ENCODE data around the gene ULK4.
A peak's percentile ranks its signal among the peaks of the same experiment; 100 is the strongest.
"Not testable (repeated sequence)": the region's sequence is repeated elsewhere in the genome, so short reads cannot be mapped to it uniquely, and the experiment has no call there.

The ULK4 gene

DNA sequence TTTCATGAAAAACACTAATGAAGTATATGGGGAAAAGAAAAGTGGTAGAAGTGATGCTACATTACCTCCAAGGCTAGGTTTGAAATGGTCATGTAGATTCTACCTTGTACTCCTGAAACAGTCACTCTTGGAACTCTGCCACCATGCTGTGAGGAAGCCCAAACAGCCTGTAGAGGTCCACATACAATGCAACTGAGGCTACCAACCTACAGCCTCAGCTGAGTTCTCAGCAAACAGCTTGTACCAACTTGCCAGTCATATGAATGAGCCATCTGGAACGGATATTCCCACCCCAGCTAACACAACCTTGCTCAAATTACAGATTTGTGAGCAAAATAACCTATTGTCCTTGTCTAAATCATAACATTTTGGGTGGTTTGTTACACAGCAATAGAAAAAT is 193.5 kb downstream of the ULK4 start:
- Histone ChIP-seq H3K27ac (replicated peaks) (no peak overlapping the region), H3K4me3 (replicated peaks; ENCODE audit: insufficient read depth, low read length) (no peak overlapping the region)
- no peak for TF ChIP-seq GABPA (IDR thresholded peaks at IDR 0.05; ENCODE audit: low read depth)
- TF ChIP-seq SPI1 (IDR thresholded peaks at IDR 0.05; ENCODE audit: borderline replicate concordance, low read depth) = no peak
- TF ChIP-seq REST (IDR thresholded peaks at IDR 0.05; ENCODE audit: insufficient replicate concordance, low read depth) = no peak
- no peak for TF ChIP-seq CTCF (IDR thresholded peaks at IDR 0.05; ENCODE audit: insufficient read depth, low read length)
- no peak for TF ChIP-seq POLR2AphosphoS5 (IDR thresholded peaks at IDR 0.05; ENCODE audit: low read depth)

DNA sequence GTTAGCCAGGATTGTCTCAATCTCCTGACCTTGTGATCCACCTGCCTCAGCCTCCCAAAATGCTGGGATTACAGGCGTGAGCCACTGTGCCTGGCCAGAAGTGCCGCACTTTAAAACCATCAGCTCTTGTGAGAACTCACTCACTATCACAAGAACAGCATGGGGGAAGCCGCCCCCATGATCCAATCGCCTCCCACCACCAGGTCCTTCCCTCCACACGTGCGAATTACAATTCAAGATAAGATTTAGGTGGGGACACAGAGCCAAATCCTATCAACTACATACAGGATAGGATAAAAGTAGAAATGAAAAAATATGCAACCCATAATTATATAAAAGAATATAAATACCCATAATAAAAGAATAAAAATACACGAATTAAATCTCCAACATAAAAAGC is 199.0 kb downstream of the ULK4 start:
- not testable (repeated sequence) for DNase-seq (ENCODE audit: low read depth in 1 of 2, low spot score in 1 of 2); H3K27me3 ChIP-seq (ENCODE audit: insufficient read depth, poor library complexity, severe bottlenecking); H3K4me3 ChIP-seq (replicated peaks; ENCODE audit: insufficient read depth, low read length); H3K27ac ChIP-seq (replicated peaks)

More for the DNA sequence above, 193.5 kb downstream of the ULK4 start:
- no peak for DNase-seq (ENCODE audit: low read depth in 1 of 2, low spot score in 1 of 2)
- no peaks in the 10 kb centered on the region for H3K27me3 ChIP-seq (ENCODE audit: insufficient read depth, poor library complexity, severe bottlenecking)

- Histone ChIP-seq H3K4me3 (replicated peaks; ENCODE audit: insufficient read depth, low read length) (no peak overlapping the region), H3K27me3 (ENCODE audit: insufficient read depth, poor library complexity, severe bottlenecking) (no peaks in the 10 kb centered on the region), H3K27ac (replicated peaks) (no peak overlapping the region)
- DNase-seq (ENCODE audit: low read depth in 1 of 2, low spot score in 1 of 2) = no peak
- TF ChIP-seq REST (IDR thresholded peaks at IDR 0.05; ENCODE audit: insufficient replicate concordance, low read depth) = no peak
- no peak for TF ChIP-seq GABPA (IDR thresholded peaks at IDR 0.05; ENCODE audit: low read depth)
- no peak for TF ChIP-seq CTCF (IDR thresholded peaks at IDR 0.05; ENCODE audit: insufficient read depth, low read length)
- no peak for TF ChIP-seq SPI1 (IDR thresholded peaks at IDR 0.05; ENCODE audit: borderline replicate concordance, low read depth)
- no peak for TF ChIP-seq POLR2AphosphoS5 (IDR thresholded peaks at IDR 0.05; ENCODE audit: low read depth)
Measured at GRCh38 chr3:41753651-41754050, 208.3 kb downstream of the ULK4 start.

DNA sequence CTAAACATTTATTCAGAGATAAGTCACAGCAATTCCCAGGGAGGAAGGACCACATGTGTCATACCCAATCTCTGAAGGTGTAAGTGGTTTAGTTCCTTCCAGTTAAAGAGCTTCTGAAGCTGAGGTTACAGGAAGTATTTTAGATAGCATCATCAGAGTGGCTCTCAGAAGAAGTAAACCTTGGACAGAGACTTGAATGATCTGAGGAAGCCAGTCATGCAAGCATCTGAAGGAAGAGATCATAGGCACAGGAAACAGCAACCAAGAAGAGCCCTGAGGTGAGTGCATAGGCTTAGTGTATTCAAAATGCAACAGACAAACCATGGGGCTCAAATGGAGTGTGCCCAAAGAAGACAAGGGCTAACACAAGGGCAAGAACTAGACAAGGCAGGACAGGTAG is 210.3 kb downstream of the ULK4 start:
- no peak for DNase-seq (ENCODE audit: low read depth in 1 of 2, low spot score in 1 of 2)

More for the DNA sequence above, 210.3 kb downstream of the ULK4 start:
- Histone ChIP-seq H3K4me3 (replicated peaks; ENCODE audit: insufficient read depth, low read length) (no peak overlapping the region), H3K27me3 (ENCODE audit: insufficient read depth, poor library complexity, severe bottlenecking) (no peaks in the 10 kb centered on the region), H3K27ac (replicated peaks) (no peak overlapping the region)
- TF ChIP-seq CTCF (IDR thresholded peaks at IDR 0.05; ENCODE audit: insufficient read depth, low read length) = no peak
- peak; percentile 45 for TF ChIP-seq REST (IDR thresholded peaks at IDR 0.05; ENCODE audit: insufficient replicate concordance, low read depth)
